Esophagus muscularis mucosa (tissue), 4 donors: ENCODE data around the gene MCHR2. TPM values are rescaled to one million over a fixed set of nuclear protein-coding genes. Genes with fewer than 3 reads are reported as not detected.
A peak's percentile ranks its signal among the peaks of the same experiment; 100 is the strongest.
"Not testable (repeated sequence)": the region's sequence is repeated elsewhere in the genome, so short reads cannot be mapped to it uniquely, and the experiment has no call there.

Source experiments
- DNase-seq: peaks from one replicate; pipeline ENCODE4 v3.0.0-alpha.2; 2017; ENCODE audit errors: extremely low spot score
- H3K27ac ChIP-seq, 4 donors: fragments of 200-600 bp; sonication (generic); replicated peaks in 1 of 4; 1 replicate in 3 of 4; 2 replicates in 1 of 4; pipeline ENCODE4 v1.5.1; 2016 to 2019; ENCODE audit warnings: mild to moderate bottlenecking in 1 of 4
- H3K27me3 ChIP-seq, 4 donors: fragments of 200-600 bp; sonication (generic); one replicate each; pipeline versions ENCODE4 v1.5.1 to v1.6.0; 2016 to 2019
- H3K36me3 ChIP-seq, 4 donors: fragments of 200-600 bp; sonication (generic); one replicate each; pipeline ENCODE4 v1.5.1; 2016 to 2019
- H3K4me1 ChIP-seq, 4 donors: fragments of 200-600 bp; sonication (generic); one replicate each; pipeline ENCODE4 v1.5.1; 2016 to 2019
- H3K4me3 ChIP-seq, 4 donors: fragments of 200-600 bp; sonication (generic); 1 replicate in 2 of 4; 2 replicates in 2 of 4; pipeline ENCODE4 v1.5.1; 2016 to 2019; ENCODE audit warnings: mild to moderate bottlenecking in 4 of 4, moderate library complexity in 1 of 4
- H3K9me3 ChIP-seq, 4 donors: fragments of 200-600 bp; sonication (generic); 1 replicate in 3 of 4; 2 replicates in 1 of 4; pipeline ENCODE4 v1.5.1; 2016 to 2019
- CTCF ChIP-seq, 3 experiments: fragments of 200-600 bp in 2 of 3; fragments of 450-650 bp in 1 of 3; sonication (generic) in 2 of 3; IDR thresholded peaks; one replicate each; pipeline ENCODE4 v1.5.1; 2017 to 2019; ENCODE audit warnings: antibody characterized with exemption in 3 of 3, mild to moderate bottlenecking in 2 of 3, moderate library complexity in 1 of 3
- EP300 ChIP-seq: sonication (generic); formaldehyde crosslinking; IDR thresholded peaks from one replicate; pipeline ENCODE4 v1.6.1; 2017; ENCODE audit warnings: antibody characterized with exemption
- POLR2A ChIP-seq: fragments of 450-650 bp; IDR thresholded peaks from one replicate; pipeline ENCODE4 v1.6.1; 2017; ENCODE audit warnings: antibody characterized with exemption, moderate library complexity, mild to moderate bottlenecking, low read depth
- POLR2AphosphoS5 ChIP-seq, 2 donors: sonication (generic); formaldehyde crosslinking; IDR thresholded peaks; one replicate each; pipeline ENCODE4 v1.6.1; 2017; ENCODE audit warnings: antibody characterized with exemption in 2 of 2
- WGBS: methylation state at CpG from one replicate; pipeline ENCODE4 v1.1.5; 2018; 5-methylcytosine and 5-hydroxymethylcytosine counted together
- intact Hi-C: fragments of 100-400 bp; cut with DNase I; formaldehyde crosslinking; loops from one replicate; pipeline ENCODE4 v1.15.1; 2023
- total RNA-seq, 4 donors: library from RNA; depleted of rRNA; stranded (reverse); fragments of >200 nt; gene quantifications; one replicate each; pipeline versions ENCODE4 v1.1.0 to v1.2.1, GENCODE V29; 2016

The MCHR2 gene
- not detected for total RNA-seq

GRCh38 chr6:99993533-99994251 is at the start of gene MCHR2:
Gene MCHR2 (minus strand): TSS chr6:99994223. CDS start chr6:99956147, 38,076 bp downstream.
- TF ChIP-seq POLR2AphosphoS5 (IDR thresholded peaks at IDR 0.05) = no peak
- no peak for TF ChIP-seq POLR2A
- H3K27ac ChIP-seq = no peak within 1 kb of the TSS
- intact Hi-C loops = no loop called here
- DNase-seq = no peak
- H3K4me1 ChIP-seq = peaks cover 0 to 12% (median 10%) of the 10 kb centered on the region in 4 donors
- H3K36me3 ChIP-seq = no peaks in the 10 kb centered on the region
- peaks cover 0 to 51% (median 14%) of the 10 kb centered on the region in 4 donors for H3K27me3 ChIP-seq
- no peaks in the 10 kb centered on the region for H3K9me3 ChIP-seq
- WGBS = 4% methylated on average over 63 of the region's 64 CpGs
- H3K4me3 ChIP-seq = peak within 1 kb of the TSS; percentile 8 to 35 (median 27)

- WGBS = 75% methylated on average over 1 of the region's 1 CpG
- H3K9me3 ChIP-seq = peaks cover 0 to 14% (median 11%) of the 10 kb centered on the region in 4 donors
- H3K27me3 ChIP-seq, H3K4me3 ChIP-seq, DNase-seq, intact Hi-C loops, H3K36me3 ChIP-seq, H3K27ac ChIP-seq, H3K4me1 ChIP-seq: not testable (repeated sequence)
Observed at GRCh38 chr6:100038546-100038945, 44.5 kb upstream of the MCHR2 start.

GRCh38 chr6:100035873-100036653 is 42.0 kb upstream of the MCHR2 start:
- no peak for DNase-seq
- WGBS = 72% methylated on average over 8 of the region's 8 CpGs
- Histone ChIP-seq H3K4me3 (no peak overlapping the region), H3K9me3 (peaks cover 0 to 14% (median 9%) of the 10 kb centered on the region in 4 donors), H3K4me1 (no peaks in the 10 kb centered on the region), H3K36me3 (no peaks in the 10 kb centered on the region), H3K27me3 (no peaks in the 10 kb centered on the region), H3K27ac (no peak overlapping the region)
- intact Hi-C loops = no loop called here
- TF ChIP-seq EP300 (no peak), POLR2AphosphoS5 (IDR thresholded peaks at IDR 0.05) (no peak)

- TF ChIP-seq POLR2A = no peak
- no peak overlapping the region for H3K4me3 ChIP-seq
- H3K4me1 ChIP-seq = no peaks in the 10 kb centered on the region
- H3K27me3 ChIP-seq = no peaks in the 10 kb centered on the region
- 68% methylated on average over 2 of the region's 2 CpGs for WGBS
- H3K36me3 ChIP-seq = no peaks in the 10 kb centered on the region
- no peak for DNase-seq
- peaks cover 0 to 4% (median 0%) of the 10 kb centered on the region in 4 donors for H3K9me3 ChIP-seq
- intact Hi-C loops = no loop called here
- H3K27ac ChIP-seq = no peak overlapping the region
Observed at GRCh38 chr6:100023798-100024197, 29.8 kb upstream of the MCHR2 start.

- peaks cover 0 to 8% (median 2%) of the 10 kb centered on the region in 4 donors for H3K9me3 ChIP-seq
- H3K36me3 ChIP-seq = no peaks in the 10 kb centered on the region
- no peaks in the 10 kb centered on the region for H3K4me1 ChIP-seq
- WGBS = 80% methylated on average over 3 of the region's 3 CpGs
- no peak for DNase-seq
- TF ChIP-seq CTCF (IDR thresholded peaks at IDR 0.05) = no peak
- TF ChIP-seq POLR2A = no peak
- no peak for TF ChIP-seq EP300
- TF ChIP-seq POLR2AphosphoS5 (IDR thresholded peaks at IDR 0.05) = no peak
- intact Hi-C loops = no loop called here
- no peak overlapping the region for H3K27ac ChIP-seq
- H3K4me3 ChIP-seq = no peak overlapping the region
- H3K27me3 ChIP-seq = no peaks in the 10 kb centered on the region
Observed at GRCh38 chr6:100022847-100023246, 28.8 kb upstream of the MCHR2 start.

GRCh38 chr6:100008857-100009256 is 14.8 kb upstream of the MCHR2 start:
- H3K27ac ChIP-seq = no peak overlapping the region

More at GRCh38 chr6:100008857-100009256, 14.8 kb upstream of the MCHR2 start:
- Histone ChIP-seq H3K36me3 (no peaks in the 10 kb centered on the region), H3K4me3 (no peak overlapping the region), H3K4me1 (no peaks in the 10 kb centered on the region), H3K27me3 (peaks cover 0 to 10% (median 0%) of the 10 kb centered on the region in 4 donors), H3K9me3 (no peaks in the 10 kb centered on the region)
- TF ChIP-seq POLR2A (no peak), POLR2AphosphoS5 (IDR thresholded peaks at IDR 0.05) (no peak), EP300 (no peak), CTCF (IDR thresholded peaks at IDR 0.05) (no peak)
- WGBS = 79% methylated on average over 6 of the region's 6 CpGs
- no peak for DNase-seq
- intact Hi-C loops = no loop called here
